Measurements from ENCODE around the gene NCKAP5.

Gene NCKAP5

DNA sequence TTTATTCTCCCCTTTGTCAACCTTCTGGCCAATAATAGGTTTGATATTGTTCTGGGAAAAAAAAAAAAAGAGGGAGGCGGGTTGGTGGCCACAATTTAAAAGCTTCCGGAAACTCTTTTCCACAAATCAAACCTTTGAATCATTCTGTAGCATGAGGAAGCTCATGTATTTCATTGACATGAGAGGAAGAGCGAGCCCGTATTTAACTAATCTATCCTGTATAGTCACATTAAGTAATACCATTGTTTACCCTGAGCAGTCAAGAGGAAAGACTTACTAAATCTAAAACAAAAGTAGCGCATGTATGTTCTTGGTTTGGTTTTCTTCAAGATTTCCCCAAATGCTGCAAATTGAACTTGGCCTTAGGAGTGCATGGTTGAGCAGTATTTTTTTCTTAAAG lies 120.1 kb downstream of the NCKAP5 start:
- H3K4me3 ChIP-seq (ENCODE audit: low read depth, low read length), result no peak overlapping the region
- TF ChIP-seq, protein P1, sequence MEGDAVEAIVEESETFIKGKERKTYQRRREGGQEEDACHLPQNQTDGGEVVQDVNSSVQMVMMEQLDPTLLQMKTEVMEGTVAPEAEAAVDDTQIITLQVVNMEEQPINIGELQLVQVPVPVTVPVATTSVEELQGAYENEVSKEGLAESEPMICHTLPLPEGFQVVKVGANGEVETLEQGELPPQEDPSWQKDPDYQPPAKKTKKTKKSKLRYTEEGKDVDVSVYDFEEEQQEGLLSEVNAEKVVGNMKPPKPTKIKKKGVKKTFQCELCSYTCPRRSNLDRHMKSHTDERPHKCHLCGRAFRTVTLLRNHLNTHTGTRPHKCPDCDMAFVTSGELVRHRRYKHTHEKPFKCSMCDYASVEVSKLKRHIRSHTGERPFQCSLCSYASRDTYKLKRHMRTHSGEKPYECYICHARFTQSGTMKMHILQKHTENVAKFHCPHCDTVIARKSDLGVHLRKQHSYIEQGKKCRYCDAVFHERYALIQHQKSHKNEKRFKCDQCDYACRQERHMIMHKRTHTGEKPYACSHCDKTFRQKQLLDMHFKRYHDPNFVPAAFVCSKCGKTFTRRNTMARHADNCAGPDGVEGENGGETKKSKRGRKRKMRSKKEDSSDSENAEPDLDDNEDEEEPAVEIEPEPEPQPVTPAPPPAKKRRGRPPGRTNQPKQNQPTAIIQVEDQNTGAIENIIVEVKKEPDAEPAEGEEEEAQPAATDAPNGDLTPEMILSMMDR (IDR thresholded peaks at IDR 0.05; ENCODE audit: control insufficient read depth, extremely low read depth, insufficient read depth), result no peak
- no peak for DNase-seq (ENCODE audit: low read depth)

DNA sequence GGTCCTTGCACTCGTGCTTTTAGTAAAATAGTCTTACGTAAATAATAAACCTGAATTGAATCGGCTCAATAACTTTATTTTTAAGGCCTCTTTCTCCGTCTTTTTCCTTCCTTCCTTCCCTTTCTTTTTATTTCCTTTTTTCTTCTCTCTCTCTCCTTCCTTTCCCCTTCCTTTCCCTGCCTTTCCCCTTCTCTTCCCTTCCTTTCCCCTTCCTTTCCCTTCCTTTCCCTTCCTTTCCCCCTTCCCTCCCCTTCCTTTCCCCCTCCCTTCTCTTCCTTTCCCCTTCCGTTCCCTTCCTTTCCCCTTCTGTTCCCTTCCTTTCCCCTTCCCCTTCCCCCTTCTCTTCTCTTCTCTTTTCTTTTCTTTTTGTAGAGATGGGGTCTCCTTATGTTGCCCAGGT lies 121.0 kb downstream of the NCKAP5 start:
- no peak for DNase-seq (ENCODE audit: low read depth)
- H3K4me3 ChIP-seq (ENCODE audit: low read depth, low read length), result no peak overlapping the region
- TF ChIP-seq, protein P1 (IDR thresholded peaks at IDR 0.05; ENCODE audit: control insufficient read depth, extremely low read depth, insufficient read depth), result no peak

DNA sequence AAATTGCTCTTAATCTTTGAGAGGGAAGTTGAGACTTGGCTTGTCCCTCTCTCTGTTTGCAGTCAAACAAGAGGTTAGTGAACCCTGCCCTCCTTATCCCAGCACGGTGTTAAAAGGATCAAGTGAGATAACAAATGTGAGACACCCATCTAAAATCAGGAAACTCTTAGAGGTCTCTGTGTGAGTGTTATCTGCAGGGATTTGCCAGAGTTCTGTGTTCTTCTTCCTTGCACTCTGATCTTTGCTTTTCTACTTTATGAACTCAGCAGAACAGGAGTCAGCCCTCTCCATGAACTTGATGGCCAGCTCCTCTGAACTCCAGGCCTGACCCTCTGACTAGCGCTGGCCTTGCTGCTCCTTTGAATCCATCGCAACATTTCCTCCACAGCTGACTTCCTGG lies 123.8 kb downstream of the NCKAP5 start:
- TF ChIP-seq, protein P1 (IDR thresholded peaks at IDR 0.05; ENCODE audit: control insufficient read depth, extremely low read depth, insufficient read depth), result no peak
- no peak overlapping the region for H3K4me3 ChIP-seq (ENCODE audit: low read depth, low read length)
- no peak for DNase-seq (ENCODE audit: low read depth)

DNA sequence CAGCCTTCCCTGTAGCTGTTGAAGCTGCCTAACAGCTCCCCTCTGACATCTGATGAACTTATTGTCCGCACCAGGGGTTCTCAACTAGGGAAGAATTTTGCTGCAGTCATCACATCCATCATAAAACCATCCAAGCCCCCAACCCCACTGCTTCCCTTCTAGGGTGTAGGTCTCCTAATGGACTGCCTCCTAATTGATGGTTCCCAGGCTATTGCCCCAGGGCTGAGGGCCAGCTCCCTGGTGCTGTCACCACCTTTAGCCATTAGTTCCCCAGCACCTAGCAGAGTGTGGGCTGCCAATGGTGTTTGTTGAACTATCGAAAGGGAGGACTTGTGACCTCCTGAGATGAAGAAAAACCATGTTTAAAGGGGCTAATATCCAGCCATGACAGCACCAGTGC lies 125.9 kb downstream of the NCKAP5 start:
- no peak for DNase-seq (ENCODE audit: low read depth)
- H3K4me3 ChIP-seq (ENCODE audit: low read depth, low read length), result no peak overlapping the region
- TF ChIP-seq, protein P1 (IDR thresholded peaks at IDR 0.05; ENCODE audit: control insufficient read depth, extremely low read depth, insufficient read depth), result no peak

DNA sequence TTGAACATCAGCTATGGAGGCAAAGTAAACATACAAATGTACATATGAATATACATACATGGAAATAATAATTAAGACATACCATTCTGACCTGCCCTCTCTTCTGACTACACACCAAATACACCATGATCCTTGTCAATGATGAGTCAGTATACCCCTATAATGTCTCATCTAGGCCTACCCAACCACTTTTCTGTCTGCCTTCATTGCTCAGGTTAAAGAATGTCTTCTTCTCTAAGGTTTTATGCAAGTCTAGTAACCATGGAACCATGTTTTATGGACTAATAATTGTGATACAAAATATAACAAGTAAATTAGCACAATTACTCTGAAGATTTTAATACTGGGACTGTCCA lies 128.7 kb downstream of the NCKAP5 start:
- no peak overlapping the region for H3K4me3 ChIP-seq (ENCODE audit: low read depth, low read length)
- TF ChIP-seq, protein P1 (IDR thresholded peaks at IDR 0.05; ENCODE audit: control insufficient read depth, extremely low read depth, insufficient read depth), result no peak
- no peak for DNase-seq (ENCODE audit: low read depth)

DNA sequence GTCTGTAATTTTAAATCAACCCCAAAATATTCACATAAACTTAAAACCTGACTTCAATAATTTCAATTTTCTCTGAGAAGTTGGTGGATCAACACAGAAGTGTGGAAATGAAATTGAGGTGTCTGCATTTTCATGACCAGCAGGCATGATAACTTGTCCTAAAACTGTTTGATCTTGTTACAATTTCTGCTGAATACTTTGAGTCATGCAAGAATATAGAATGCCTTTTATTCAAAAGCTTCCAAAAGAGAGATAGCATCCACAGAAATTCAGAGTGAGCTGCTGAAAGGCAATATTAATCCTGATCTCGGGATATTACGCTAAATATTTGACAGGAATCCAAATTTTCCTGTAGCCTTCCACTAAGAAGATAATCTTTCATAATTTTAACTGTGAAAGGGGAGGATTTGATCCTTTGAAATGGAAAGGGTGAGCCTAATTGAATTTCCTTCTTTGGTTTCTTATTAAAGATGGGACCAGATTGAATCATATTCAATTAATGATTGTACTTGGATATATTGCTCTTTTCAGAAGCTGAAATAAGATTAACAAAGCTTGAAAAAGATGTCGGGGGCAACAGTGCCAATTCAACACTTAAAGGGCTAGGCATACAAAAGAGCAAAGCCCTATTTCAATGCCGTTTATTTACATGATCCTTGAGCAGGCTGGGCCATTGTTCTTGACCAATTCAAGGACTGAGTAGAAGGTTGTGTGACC lies 129.3 kb downstream of the NCKAP5 start:
- no peak overlapping the region for H3K4me3 ChIP-seq (ENCODE audit: low read depth, low read length)
- TF ChIP-seq, protein P1 (IDR thresholded peaks at IDR 0.05; ENCODE audit: control insufficient read depth, extremely low read depth, insufficient read depth), result no peak
- DNase-seq (ENCODE audit: low read depth), result no peak

DNA sequence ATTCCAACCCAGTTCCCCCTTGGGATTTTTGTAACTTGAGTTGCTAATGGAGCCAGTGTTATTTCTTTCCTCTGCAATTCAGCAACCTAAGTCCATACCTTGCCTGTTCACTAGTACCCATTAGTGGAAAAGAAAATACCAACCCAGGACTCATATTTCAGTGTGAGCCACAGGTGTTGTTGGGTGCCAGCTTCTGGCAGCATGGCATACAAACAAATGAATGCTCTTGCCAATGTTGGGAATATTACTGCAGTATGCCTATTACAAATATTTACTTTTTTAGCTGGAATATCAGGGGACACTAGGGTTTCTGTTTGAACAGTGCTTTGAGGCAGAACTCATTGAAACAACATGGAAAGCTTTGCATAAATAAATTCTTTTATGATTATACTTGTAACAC lies 130.2 kb downstream of the NCKAP5 start:
- TF ChIP-seq, protein P1 (IDR thresholded peaks at IDR 0.05; ENCODE audit: control insufficient read depth, extremely low read depth, insufficient read depth), result no peak
- DNase-seq (ENCODE audit: low read depth), result peak; percentile 63
- no peak overlapping the region for H3K4me3 ChIP-seq (ENCODE audit: low read depth, low read length)

All from LNCaP clone FGC (cell line).